ENCODE data around the gene ROMO1. TPM values are rescaled to one million over a fixed set of nuclear protein-coding genes. Genes with fewer than 3 reads are reported as not detected.

ROMO1 gene
- total and polyA plus RNA-seq, 2 experiments from 2014 or later, result 152 to 881 TPM

DNA sequence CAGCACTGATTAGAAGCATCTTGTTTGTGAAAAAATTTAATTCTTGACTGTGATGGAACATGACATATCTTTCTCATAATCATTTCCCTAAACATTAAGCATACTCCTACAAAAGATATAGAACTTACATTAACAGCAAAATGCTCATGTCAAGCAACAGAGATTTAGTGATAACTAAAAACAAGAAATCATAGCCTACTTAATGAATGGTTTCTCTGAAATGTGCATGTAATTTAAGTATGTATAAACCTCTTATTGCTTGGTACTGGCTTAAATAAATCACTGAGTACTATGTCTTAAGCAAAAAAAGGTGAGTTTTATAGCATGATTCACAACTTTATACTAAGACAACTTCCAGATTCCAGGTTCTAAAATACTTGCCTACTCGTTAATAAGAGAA, 9.3 kb downstream of the ROMO1 start:
- H3K27ac ChIP-seq (ENCODE audit: low read depth), result no peak overlapping the region
- H3K4me3 ChIP-seq, result no peak overlapping the region
- DNase-seq (ENCODE audit: low spot score) (no peak), ATAC-seq (no peak)
- H3K27me3 ChIP-seq (ENCODE audit: insufficient read depth), result no peaks in the 10 kb centered on the region
- H3K27me3 Mint-ChIP-seq (ENCODE audit: insufficient read depth, low read depth, poor library complexity), result peaks cover 8% of the 10 kb centered on the region
- no peak overlapping the region for H3K27ac Mint-ChIP-seq
- peaks cover 97% of the 10 kb centered on the region for H3K36me3 ChIP-seq (ENCODE audit: insufficient read depth)
- peaks cover 98% of the 10 kb centered on the region for H3K36me3 Mint-ChIP-seq (ENCODE audit: low read depth)
- H3K9me2 ChIP-seq (ENCODE audit: insufficient read depth), result no peaks in the 10 kb centered on the region
- H2AFZ ChIP-seq, result no peak overlapping the region
- H3K4me3 Mint-ChIP-seq, result no peak overlapping the region
- peaks cover 46% of the 10 kb centered on the region for H3K79me2 ChIP-seq (replicated peaks; ENCODE audit: insufficient read depth)
- H4K20me1 ChIP-seq (replicated peaks; ENCODE audit: insufficient read depth), result peaks cover 52% of the 10 kb centered on the region
- H3K9me3 Mint-ChIP-seq, result no peaks in the 10 kb centered on the region
- H3K4me1 ChIP-seq (ENCODE audit: insufficient read depth), result no peaks in the 10 kb centered on the region
- H3K4me2 ChIP-seq, result no peak overlapping the region
- no peak for TF ChIP-seq ZNF331 (CRISPR knock-in tag; IDR thresholded peaks at IDR 0.05; ENCODE audit: low read depth)
- no peak for TF ChIP-seq EZH2phosphoT487 (IDR thresholded peaks at IDR 0.05; ENCODE audit: unreplicated experiment)
- TF ChIP-seq, protein P1, sequence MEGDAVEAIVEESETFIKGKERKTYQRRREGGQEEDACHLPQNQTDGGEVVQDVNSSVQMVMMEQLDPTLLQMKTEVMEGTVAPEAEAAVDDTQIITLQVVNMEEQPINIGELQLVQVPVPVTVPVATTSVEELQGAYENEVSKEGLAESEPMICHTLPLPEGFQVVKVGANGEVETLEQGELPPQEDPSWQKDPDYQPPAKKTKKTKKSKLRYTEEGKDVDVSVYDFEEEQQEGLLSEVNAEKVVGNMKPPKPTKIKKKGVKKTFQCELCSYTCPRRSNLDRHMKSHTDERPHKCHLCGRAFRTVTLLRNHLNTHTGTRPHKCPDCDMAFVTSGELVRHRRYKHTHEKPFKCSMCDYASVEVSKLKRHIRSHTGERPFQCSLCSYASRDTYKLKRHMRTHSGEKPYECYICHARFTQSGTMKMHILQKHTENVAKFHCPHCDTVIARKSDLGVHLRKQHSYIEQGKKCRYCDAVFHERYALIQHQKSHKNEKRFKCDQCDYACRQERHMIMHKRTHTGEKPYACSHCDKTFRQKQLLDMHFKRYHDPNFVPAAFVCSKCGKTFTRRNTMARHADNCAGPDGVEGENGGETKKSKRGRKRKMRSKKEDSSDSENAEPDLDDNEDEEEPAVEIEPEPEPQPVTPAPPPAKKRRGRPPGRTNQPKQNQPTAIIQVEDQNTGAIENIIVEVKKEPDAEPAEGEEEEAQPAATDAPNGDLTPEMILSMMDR (conservative IDR thresholded peaks at IDR 0.05; ENCODE audit: low read depth in 2 of 2), result no peak
- TF ChIP-seq POLR2AphosphoS5 (IDR thresholded peaks at IDR 0.05; ENCODE audit: low read depth), result no peak
- TF ChIP-seq NANOG (IDR thresholded peaks at IDR 0.05; ENCODE audit: borderline replicate concordance), result no peak
- TF ChIP-seq, protein P2, sequence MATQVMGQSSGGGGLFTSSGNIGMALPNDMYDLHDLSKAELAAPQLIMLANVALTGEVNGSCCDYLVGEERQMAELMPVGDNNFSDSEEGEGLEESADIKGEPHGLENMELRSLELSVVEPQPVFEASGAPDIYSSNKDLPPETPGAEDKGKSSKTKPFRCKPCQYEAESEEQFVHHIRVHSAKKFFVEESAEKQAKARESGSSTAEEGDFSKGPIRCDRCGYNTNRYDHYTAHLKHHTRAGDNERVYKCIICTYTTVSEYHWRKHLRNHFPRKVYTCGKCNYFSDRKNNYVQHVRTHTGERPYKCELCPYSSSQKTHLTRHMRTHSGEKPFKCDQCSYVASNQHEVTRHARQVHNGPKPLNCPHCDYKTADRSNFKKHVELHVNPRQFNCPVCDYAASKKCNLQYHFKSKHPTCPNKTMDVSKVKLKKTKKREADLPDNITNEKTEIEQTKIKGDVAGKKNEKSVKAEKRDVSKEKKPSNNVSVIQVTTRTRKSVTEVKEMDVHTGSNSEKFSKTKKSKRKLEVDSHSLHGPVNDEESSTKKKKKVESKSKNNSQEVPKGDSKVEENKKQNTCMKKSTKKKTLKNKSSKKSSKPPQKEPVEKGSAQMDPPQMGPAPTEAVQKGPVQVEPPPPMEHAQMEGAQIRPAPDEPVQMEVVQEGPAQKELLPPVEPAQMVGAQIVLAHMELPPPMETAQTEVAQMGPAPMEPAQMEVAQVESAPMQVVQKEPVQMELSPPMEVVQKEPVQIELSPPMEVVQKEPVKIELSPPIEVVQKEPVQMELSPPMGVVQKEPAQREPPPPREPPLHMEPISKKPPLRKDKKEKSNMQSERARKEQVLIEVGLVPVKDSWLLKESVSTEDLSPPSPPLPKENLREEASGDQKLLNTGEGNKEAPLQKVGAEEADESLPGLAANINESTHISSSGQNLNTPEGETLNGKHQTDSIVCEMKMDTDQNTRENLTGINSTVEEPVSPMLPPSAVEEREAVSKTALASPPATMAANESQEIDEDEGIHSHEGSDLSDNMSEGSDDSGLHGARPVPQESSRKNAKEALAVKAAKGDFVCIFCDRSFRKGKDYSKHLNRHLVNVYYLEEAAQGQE (IDR thresholded peaks at IDR 0.05; ENCODE audit: unreplicated experiment), result no peak
- TF ChIP-seq, protein P3, sequence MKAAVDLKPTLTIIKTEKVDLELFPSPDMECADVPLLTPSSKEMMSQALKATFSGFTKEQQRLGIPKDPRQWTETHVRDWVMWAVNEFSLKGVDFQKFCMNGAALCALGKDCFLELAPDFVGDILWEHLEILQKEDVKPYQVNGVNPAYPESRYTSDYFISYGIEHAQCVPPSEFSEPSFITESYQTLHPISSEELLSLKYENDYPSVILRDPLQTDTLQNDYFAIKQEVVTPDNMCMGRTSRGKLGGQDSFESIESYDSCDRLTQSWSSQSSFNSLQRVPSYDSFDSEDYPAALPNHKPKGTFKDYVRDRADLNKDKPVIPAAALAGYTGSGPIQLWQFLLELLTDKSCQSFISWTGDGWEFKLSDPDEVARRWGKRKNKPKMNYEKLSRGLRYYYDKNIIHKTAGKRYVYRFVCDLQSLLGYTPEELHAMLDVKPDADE (IDR thresholded peaks at IDR 0.05), result no peak
- no peak for TF ChIP-seq JUNB (IDR thresholded peaks at IDR 0.05; ENCODE audit: unreplicated experiment)
- TF ChIP-seq ZNF114 (CRISPR knock-in tag; IDR thresholded peaks at IDR 0.05), result no peak
- TF ChIP-seq EZH2 (IDR thresholded peaks at IDR 0.05; ENCODE audit: low read depth, unreplicated experiment), result no peak
- no peak for TF ChIP-seq STAT1 (IDR thresholded peaks at IDR 0.05; ENCODE audit: unreplicated experiment)
- TF ChIP-seq CREB1 (CRISPR knock-in tag; IDR thresholded peaks at IDR 0.05; ENCODE audit: low read depth), result no peak
- TF ChIP-seq, protein P4, sequence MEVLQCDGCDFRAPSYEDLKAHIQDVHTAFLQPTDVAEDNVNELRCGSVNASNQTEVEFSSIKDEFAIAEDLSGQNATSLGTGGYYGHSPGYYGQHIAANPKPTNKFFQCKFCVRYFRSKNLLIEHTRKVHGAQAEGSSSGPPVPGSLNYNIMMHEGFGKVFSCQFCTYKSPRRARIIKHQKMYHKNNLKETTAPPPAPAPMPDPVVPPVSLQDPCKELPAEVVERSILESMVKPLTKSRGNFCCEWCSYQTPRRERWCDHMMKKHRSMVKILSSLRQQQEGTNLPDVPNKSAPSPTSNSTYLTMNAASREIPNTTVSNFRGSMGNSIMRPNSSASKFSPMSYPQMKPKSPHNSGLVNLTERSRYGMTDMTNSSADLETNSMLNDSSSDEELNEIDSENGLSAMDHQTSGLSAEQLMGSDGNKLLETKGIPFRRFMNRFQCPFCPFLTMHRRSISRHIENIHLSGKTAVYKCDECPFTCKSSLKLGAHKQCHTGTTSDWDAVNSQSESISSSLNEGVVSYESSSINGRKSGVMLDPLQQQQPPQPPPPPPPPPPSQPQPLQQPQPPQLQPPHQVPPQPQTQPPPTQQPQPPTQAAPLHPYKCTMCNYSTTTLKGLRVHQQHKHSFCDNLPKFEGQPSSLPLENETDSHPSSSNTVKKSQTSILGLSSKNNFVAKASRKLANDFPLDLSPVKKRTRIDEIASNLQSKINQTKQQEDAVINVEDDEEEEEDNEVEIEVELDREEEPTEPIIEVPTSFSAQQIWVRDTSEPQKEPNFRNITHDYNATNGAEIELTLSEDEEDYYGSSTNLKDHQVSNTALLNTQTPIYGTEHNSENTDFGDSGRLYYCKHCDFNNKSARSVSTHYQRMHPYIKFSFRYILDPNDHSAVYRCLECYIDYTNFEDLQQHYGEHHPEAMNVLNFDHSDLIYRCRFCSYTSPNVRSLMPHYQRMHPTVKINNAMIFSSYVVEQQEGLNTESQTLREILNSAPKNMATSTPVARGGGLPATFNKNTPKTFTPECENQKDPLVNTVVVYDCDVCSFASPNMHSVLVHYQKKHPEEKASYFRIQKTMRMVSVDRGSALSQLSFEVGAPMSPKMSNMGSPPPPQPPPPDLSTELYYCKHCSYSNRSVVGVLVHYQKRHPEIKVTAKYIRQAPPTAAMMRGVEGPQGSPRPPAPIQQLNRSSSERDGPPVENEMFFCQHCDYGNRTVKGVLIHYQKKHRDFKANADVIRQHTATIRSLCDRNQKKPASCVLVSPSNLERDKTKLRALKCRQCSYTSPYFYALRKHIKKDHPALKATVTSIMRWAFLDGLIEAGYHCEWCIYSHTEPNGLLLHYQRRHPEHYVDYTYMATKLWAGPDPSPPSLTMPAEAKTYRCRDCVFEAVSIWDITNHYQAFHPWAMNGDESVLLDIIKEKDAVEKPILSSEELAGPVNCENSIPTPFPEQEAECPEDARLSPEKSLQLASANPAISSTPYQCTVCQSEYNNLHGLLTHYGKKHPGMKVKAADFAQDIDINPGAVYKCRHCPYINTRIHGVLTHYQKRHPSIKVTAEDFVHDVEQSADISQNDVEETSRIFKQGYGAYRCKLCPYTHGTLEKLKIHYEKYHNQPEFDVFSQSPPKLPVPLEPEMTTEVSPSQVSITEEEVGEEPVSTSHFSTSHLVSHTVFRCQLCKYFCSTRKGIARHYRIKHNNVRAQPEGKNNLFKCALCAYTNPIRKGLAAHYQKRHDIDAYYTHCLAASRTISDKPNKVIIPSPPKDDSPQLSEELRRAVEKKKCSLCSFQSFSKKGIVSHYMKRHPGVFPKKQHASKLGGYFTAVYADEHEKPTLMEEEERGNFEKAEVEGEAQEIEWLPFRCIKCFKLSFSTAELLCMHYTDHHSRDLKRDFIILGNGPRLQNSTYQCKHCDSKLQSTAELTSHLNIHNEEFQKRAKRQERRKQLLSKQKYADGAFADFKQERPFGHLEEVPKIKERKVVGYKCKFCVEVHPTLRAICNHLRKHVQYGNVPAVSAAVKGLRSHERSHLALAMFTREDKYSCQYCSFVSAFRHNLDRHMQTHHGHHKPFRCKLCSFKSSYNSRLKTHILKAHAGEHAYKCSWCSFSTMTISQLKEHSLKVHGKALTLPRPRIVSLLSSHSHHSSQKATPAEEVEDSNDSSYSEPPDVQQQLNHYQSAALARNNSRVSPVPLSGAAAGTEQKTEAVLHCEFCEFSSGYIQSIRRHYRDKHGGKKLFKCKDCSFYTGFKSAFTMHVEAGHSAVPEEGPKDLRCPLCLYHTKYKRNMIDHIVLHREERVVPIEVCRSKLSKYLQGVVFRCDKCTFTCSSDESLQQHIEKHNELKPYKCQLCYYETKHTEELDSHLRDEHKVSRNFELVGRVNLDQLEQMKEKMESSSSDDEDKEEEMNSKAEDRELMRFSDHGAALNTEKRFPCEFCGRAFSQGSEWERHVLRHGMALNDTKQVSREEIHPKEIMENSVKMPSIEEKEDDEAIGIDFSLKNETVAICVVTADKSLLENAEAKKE (CRISPR knock-in tag; IDR thresholded peaks at IDR 0.05), result no peak
- peaks cover 51% of the 10 kb centered on the region for H3F3A ChIP-seq (replicated peaks; ENCODE audit: low read depth)
- no peaks in the 10 kb centered on the region for H3K4me1 Mint-ChIP-seq

All from GM23338 (cell line).